Loucy (cell line): Measurements from ENCODE around the gene CR2.

Source experiments
- EZH2phosphoT487 ChIP-seq: fragments of 200-600 bp; IDR thresholded peaks from 2 replicates; pipeline ENCODE4 v1.6.1; 2018; ENCODE audit warnings: antibody characterized with exemption, mild to moderate bottlenecking, moderate library complexity, borderline replicate concordance
- TF ChIP-seq, protein P1 (sequence below): fragments of 200-600 bp; sonication (generic); conservative IDR thresholded peaks from 2 replicates; pipeline ENCODE4 v1.5.1; 2014; ENCODE audit warnings: mild to moderate bottlenecking, antibody characterized with exemption, low read length

DNA sequence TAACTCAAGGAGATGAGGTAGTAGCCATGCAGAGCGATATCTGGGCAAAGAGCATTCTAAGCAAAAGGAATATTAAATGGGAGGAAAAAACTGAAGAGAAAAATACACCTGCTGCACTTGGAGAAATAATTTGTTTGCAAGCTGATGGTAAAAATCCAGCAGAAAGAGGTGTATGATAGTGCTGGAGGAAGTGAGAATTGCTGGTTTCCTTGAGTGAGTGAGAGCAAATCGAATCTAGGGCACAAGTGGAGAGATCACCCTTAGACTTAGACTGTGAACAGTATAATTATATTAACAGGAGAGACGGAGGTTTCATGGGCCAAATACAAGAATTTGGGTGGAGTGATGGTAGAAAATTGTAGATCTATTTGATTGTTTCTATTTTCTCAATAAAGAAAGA, 39.1 kb downstream of the CR2 start:
- TF ChIP-seq, protein P1, sequence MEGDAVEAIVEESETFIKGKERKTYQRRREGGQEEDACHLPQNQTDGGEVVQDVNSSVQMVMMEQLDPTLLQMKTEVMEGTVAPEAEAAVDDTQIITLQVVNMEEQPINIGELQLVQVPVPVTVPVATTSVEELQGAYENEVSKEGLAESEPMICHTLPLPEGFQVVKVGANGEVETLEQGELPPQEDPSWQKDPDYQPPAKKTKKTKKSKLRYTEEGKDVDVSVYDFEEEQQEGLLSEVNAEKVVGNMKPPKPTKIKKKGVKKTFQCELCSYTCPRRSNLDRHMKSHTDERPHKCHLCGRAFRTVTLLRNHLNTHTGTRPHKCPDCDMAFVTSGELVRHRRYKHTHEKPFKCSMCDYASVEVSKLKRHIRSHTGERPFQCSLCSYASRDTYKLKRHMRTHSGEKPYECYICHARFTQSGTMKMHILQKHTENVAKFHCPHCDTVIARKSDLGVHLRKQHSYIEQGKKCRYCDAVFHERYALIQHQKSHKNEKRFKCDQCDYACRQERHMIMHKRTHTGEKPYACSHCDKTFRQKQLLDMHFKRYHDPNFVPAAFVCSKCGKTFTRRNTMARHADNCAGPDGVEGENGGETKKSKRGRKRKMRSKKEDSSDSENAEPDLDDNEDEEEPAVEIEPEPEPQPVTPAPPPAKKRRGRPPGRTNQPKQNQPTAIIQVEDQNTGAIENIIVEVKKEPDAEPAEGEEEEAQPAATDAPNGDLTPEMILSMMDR, result no peak
- no peak for TF ChIP-seq EZH2phosphoT487
